ENCODE data around the gene SLC4A4.

SLC4A4 gene

DNA sequence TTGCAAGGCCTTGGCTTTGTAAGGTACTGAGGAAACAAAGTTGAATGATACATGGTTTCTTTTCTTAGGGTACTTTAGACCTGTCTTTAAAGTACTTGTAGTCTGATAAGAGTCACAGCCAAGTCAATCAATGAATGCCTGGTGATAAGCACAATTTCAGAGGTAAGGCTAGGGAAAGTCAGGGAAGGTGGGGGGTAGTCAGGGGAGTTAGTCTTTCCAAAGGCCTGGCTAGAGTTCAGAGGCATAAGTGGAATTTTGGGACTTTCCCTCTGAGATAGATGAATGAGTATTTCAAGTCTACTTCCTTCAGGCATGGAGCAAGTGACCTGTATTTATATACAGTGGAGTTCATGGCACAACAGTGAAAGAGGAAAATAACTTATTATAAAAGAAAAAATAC lies 78.3 kb downstream of the SLC4A4 start:
- no peak for DNase-seq

DNA sequence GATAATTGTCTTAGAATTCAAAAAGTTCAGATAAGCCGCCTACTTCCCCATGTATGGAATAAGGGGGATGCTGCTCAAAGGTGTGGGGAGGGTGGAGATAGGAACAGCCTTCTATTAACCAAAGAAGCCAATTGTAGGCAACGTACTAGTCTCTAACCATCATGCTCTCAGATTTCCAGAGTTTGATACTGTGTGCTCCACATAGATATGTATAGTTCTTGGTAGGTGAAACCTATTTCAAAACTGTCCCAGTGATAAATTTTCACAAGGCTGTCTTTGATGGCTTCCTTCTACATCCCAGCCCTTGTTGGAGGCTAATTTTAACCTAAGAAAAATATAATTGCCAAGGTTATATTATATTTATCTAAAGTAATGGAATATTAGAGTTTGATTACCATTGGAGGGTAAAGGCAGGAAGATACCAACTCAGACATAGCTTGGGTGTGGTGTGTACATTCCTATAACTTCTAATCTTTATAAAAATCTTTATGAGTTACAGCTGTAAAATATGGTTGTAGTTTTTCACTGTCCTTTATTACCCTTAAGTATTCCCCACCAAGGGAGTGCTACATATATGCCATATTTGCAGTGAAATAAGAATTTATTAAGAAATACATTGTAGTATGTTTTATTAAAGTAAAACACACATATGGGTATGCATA lies 87.7 kb downstream of the SLC4A4 start:
- DNase-seq, result no peak

DNA sequence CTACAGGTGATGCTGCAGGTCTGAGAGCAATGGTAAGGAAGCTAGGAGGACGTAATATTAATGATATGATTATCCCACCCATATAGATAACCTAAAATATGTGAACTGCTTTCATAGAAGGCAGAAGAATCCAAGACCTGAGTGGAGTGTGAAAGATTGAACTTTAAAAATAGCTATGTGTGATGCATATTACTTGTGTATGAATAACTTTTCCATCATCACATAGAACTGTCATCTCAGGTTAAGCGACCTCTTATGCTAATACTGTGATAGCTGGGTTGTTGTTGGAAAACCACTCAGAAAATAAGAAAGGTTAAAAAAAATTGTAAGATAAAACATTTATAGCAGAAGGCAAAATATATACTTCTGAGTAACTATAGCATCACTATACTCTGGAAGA lies 90.3 kb downstream of the SLC4A4 start:
- DNase-seq, result no peak

DNA sequence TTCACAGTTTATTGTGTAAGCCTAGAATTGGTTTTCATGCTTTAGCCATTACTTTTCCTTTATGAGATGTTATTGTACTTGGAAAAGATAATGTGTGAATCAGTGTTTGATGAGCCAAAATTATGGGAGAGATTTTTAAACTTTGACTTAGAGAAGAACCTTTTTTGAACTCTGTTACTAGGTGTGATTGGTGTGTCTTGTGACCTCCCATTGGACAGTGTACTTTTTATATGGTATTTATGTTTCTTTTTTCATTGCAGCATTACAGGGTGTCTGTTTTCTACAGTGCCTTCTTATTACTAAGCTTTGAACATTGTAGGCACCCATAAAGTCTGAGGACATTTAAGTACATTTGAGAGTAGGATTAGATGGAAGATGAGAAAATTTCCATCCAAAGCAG lies 91.1 kb downstream of the SLC4A4 start:
- no peak for DNase-seq

DNA sequence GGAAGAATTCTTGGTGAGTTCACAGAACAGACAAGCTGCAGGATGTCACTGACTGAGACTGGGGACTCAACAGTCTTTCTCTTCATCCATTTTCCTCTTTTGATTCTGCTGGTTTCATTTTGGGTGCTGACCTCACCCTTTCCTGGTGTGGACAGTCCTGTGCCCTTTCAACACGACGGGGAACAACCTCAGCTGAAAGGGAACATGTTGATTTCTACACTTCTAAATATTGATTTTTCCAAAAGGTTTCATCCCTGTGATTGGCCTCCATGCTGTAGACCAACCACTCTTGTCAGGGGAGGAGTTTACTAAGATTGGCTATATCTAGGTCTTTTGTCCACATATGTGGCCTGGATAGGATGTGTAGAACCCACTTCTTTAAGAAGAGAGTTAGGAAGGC lies 91.8 kb downstream of the SLC4A4 start:
- no peak for DNase-seq

DNA sequence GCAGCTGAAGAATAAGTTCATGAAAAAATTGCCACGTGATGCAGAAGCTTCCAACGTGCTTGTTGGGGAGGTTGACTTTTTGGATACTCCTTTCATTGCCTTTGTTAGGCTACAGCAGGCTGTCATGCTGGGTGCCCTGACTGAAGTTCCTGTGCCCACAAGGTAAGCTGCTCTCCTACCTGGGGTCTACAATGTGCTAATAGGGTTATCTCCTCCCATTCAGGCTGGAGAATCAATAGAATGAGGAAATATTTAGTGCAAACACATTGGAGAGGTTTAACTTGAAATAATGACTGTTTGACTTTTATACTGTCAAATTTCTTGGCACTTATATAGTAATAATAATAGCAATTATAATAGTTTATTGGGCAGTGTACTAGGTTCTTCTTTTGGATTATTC lies 101.8 kb downstream of the SLC4A4 start:
- no peak for DNase-seq

DNA sequence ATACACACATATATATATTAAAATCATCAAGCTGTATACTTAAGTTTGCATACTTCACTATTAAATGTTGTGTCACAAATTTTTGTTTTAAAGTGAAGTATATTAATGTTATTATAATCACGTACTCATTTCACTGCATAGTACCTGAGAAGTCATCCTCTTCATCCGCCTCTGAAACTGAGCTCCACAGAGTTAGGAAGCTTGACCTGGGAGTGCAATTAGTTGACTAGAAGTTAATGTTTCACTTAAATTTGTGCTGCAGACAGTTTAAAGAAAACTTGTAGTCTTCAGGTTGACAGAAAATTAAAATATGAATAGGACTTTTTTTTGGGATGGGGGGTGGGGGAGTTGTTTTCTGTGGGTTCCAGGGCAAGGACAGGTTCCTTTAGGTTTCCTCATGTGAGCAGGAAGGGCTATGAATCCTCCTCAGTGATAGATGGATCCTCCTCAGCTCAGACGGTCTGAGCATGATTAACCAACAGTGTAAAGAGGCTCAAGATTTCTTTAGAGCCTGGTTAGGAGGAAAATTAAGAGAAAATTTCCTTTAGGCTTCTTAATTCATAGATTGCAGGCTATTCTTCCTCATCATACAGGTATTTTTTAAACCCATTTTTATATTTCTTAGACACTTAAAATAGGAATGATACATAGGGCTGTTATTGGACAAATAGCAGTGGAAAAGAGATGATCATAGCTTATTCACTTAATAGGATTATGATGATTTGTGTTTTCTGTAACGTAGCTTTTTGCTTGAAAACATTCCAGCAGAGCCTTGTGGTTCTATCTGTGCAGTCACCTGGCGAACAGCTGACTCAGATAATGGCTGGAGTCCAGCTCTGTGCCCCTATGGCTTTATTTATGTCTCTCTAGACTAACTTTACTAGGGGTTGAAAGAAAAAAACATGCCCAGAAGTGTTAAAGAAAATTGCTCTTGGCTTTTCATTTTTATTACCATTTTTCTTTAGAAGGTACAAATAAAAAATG lies 102.7 kb downstream of the SLC4A4 start:
- no peak for DNase-seq

DNA sequence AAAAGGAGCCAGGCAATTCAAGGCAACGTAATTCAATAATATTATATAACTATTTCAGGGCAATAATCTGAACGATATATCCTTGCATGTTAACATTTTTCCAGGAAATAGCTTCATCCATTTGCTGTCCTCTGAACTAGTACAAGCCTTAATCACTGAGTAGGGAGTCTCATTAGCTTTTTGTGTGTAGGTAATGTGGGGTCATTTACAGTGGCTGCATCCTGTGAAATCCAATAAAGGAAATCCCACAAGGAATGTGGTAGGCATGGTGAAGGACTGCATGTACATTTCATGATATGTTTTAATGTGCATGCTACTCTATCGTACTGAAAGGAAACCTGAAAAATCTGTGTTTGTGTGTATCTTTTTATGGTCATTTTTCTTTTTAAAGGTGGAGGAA lies 103.5 kb downstream of the SLC4A4 start:
- DNase-seq, result no peak

DNA sequence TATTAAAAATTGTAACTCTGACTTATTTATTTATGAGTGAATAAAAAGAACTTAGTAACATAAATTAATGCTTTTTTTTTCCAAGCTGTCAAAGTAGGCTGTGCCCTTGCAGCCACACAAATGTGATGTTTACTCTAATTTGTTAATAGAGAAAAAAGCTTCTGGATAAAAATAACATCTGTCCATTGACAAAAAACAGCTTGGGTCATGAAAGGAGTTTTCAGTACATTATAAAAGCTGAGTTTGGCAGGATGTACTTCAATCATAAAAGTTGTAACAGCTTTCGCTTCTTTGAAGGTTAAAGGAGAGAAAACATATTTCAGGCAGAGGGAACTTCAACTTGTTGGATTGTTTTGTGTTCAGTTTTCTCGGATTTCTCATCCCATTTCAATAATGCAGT lies 105.6 kb downstream of the SLC4A4 start:
- no peak for DNase-seq

DNA sequence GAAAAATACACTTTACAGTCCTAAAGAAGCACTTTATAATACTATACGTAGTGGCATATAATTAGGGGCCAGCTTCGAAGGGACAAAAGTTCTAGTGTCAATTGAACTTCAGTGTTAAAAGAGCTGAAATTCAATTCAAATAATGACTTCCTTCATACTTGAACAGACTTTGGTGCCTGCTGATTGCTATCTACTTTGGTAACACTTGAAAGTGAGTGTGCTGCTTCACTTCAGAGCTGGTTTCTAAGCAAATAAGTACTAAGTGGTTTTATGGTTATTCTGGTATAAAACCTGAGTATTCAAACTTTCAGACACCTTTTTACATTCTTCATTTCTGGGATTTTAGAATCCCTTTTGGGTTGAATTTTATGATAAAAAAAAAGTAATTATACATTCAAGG lies 107.0 kb downstream of the SLC4A4 start:
- no peak for DNase-seq

DNA sequence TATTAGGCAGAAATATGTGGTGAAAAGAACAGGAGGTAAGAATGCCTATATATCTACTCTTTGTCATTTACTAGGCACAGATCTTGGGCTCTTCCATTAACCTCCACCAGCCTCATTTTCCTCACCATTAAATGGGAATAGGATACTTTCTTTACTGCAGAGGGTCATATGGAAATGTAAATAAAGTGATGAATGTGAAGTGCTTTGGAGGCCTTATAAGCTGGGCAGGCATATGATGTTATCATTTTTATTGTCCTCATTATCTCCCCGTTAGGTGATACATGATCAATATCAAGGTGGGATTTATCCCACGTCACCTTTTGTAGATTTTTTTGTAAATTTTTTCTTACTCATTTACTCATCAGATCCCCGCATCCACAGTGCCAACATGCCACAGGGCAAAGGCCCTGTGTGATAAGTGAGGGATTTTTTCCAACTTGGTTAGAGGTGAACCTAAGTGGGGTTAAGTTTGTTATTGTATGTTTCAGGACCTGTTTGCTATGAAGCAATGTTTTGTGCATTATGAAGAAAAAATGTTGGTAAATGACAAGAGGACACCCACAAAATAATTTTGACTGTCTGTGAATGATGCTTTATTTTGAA lies 107.8 kb downstream of the SLC4A4 start:
- DNase-seq, result no peak

DNA sequence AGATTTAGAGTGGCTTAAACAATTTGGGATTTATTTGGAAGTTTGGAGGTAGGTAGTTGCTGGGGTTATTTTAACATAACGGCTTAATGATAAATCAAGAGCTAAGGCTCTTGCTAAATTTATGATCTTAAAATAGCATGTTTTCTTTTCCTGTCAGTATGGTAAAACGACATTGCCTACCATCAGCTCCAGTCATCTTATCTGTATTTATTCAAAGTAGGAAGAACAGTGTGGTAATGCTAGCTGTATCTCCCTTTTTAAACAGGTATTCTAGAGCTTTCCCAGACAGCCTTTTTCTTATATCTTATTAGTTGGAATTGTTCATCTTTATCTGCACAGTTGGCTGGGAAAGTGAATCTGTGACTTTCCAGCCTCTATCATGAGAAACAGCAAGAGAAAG lies 110.2 kb downstream of the SLC4A4 start:
- no peak for DNase-seq

DNA sequence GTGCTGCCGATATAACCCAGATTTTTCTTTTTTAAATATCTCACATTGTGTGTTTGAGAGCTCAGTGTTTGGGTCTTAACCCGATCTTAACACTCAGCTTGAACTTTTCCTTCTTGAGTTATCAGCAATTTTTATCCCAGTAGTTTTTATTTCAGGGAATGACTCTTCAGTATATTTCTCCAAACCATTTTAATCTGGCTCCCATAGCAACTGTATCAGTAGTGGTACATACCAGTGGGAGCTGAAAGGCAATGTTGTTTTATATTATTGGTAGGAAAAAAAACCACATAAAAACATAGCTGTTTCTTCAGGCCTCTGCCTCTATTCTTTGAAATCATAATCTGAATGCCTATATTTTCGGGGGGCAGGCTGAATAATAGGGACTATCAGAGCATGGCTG lies 111.1 kb downstream of the SLC4A4 start:
- no peak for DNase-seq

DNA sequence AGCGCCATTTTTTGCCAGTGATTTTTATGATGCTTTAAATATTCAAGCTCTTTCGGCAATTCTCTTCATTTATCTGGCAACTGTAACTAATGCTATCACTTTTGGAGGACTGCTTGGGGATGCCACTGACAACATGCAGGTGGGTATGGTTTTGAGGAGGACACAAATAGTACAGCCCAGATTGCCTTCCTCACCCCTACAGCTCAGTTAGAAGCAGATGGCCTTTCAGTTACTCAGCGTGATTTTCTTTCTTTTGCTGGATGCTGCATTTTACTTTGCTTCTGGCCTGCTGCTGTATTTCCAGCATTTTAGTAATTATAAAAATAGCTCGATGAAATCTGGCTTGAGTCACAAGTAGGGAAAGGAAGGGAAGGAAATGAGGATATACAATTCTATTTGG lies 114.7 kb downstream of the SLC4A4 start:
- DNase-seq, result no peak

DNA sequence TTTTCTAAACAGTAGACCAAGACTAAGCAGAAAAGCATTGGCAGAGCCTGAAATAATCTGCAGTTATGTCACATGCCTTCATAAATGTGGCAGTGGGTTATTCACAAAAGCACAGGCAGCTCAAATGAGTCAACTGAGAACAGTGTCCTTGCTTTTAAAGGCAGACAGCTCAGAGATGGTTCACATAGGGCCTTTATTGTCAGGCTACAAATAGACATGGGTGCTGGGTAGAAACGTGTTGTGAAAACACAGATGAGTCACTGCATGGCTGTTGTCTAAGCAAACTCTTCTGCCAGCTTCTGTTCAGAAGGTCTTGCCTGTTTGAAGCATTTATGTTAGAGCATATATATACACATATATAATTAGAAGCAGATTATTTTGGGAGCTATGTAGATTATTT lies 118.0 kb downstream of the SLC4A4 start:
- DNase-seq, result no peak

DNA sequence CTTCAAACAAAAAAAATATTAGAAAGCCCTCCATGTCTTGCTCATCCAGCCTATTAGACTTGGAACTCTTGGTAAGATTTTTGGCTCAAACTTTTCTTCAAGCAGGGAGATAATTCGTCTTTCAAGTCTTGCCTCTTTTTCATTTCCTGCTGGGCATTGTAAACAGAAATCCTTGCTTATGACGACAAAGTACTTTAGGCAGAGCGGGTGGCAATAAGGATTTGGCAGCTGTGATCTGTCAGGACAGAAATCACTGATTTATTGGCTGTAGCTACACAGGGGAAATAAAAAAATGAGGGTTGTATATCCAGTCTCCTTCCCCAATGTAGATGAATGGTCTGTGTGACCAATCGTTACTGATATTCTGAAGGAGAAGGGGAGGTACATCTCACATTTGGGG lies 121.6 kb downstream of the SLC4A4 start:
- DNase-seq, result no peak

DNA sequence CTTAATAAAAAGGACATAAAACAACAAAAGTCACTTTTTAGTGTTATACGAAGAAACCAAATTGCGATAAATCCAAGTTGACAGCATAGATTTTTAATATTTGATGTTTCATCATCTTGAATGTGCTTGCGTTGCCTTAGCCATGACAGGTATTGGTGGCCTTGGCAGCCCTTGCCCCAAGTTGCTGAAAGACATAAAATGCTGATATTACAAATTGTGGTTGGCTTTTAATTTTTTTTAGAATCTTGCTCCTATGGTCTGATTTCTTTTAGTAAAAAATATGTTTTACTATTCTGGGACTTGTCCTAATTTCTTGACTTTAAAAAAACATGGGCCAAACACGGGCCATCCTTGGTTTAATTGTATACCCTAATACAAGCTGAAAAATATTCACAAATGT lies 122.6 kb downstream of the SLC4A4 start:
- DNase-seq, result no peak

DNA sequence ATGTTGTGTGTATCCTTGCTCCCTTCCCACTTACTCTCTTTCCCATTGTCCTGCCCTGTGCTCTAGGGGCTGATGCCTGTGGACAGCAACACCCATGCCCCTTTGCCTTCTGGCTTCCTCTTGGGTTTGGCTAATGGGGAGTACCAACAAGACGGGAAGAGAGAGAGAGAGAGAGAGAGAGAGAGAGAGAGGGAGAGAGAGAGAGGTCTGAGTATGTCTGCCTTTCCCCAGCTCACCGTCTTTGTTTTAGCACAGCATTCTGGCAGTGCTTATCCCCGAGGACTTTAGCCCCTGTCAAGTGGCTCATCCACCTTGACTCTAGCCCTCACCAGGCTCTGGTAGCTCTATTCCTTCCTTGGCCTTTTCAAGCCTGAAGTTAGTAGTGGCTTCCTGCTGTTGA lies 128.0 kb downstream of the SLC4A4 start:
- DNase-seq, result no peak

DNA sequence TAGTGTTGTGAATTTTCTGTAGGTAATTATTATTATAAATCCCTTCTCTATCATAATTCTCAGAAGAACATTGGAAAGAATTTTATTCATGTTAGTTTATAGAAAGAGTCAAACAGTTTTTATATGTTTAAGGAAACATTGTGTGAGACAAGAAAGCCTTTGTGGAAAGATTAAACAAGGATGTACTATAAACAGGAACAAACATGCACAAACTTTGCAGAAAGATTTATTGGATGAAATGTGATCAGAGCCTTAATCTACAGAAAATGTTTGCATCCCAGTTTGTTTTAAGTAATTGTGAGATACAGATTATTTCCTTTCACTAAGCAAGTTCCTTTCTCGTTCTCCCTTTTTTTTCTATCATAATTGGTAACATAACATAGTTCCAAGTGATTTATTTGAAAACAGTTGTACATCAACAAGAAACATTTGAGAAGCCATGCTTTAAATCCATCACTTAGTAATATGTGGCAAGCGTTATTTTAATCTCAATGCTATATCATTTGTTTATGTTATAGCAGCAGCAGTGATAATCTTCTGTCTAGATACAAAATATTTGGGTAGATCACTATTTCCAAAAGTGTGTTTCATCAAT lies 129.4 kb downstream of the SLC4A4 start:
- no peak for DNase-seq

DNA sequence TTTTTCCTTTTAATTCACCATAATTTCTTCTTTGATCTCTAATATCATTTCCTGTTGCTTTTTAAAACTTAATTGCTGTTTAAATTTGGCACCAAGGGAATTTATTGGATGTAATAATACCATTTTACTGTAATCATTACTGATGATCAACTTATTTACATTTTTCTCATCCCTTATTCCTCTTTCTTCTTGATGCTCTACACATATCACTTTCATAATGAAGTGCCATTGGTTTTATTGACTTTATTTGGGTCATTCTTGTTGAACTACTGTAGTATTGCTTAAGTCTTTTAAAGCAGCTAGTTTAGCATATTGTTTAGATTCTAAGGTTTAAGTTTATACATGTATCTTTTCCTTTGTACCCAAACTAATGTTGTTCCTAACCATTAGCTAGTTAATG lies 130.7 kb downstream of the SLC4A4 start:
- DNase-seq, result no peak

DNA sequence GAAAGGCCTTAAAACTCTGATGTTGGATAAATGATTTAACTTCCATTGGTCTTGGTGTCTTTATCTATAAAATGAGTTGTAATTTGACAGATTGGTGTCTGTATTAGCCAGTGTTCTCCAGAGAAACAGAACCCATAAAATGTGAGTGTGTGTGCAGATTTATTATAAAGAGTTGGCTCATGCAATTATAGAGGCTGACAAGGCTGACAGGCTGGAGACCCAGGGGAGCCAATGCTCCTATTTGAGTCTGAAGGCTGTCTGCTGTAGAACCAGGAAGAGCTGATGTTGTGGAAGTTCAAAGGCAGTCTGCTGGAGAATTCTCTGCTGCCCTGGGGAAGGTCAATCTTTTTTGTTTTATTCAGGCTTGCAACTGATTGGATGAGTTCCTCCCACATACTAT lies 131.7 kb downstream of the SLC4A4 start:
- DNase-seq, result no peak

DNA sequence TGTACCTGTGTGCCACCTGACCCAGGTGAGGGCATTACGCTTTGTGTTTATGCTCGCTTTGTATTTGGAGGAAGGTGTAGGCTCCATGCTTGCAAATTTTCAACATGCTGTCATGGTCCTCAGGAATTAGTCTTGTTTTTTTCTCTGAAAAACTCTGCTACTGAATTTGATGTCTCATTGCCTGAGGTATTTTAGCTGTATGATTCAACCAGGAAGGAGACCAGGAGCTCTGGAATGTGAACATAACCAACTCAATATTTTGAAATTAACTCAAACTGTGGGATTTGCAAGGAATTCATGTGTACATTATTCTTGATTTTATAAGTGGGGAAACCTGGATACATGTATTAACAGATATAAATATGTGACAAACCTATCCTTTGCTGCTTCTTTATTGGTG lies 134.1 kb downstream of the SLC4A4 start:
- no peak for DNase-seq

DNA sequence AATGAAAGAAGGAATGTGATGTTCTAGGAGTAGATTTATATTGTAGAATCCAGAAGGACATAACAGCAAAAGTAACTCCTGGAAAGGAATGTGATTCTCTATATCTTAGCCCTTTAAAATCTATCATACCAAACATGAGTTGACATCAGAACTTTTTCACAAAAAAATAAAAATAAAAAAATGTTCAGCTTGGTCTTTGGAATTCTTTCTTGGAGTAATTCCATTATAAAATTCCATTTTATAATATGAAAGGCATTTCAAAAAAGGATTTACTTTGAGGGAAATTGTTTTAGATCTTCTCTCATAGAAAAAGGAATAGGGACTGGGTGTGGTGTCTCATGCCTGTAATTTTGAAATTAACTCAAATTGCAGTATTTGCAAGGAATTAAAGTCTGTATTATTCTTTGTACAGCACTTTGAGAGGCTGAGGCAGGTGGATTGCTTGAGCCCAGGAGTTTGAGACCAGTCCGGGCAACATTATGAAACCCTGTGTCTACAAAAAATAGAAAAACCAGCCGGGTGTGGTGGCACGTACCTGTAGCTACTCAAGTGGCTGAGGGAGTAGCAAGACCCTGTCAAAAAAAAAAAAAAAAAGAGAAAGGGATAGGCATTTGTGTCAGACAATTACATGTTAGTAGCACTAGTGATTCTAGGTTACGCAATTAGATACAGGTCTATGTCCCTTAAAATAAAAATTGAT lies 134.9 kb downstream of the SLC4A4 start:
- no peak for DNase-seq
